ENCODE measurements around the gene PCK2. TPM values are rescaled to one million over a fixed set of nuclear protein-coding genes. Genes with fewer than 3 reads are reported as not detected.

The PCK2 gene
- total RNA-seq, 1 experiment from 2014 or later = 43.6 TPM

DNA sequence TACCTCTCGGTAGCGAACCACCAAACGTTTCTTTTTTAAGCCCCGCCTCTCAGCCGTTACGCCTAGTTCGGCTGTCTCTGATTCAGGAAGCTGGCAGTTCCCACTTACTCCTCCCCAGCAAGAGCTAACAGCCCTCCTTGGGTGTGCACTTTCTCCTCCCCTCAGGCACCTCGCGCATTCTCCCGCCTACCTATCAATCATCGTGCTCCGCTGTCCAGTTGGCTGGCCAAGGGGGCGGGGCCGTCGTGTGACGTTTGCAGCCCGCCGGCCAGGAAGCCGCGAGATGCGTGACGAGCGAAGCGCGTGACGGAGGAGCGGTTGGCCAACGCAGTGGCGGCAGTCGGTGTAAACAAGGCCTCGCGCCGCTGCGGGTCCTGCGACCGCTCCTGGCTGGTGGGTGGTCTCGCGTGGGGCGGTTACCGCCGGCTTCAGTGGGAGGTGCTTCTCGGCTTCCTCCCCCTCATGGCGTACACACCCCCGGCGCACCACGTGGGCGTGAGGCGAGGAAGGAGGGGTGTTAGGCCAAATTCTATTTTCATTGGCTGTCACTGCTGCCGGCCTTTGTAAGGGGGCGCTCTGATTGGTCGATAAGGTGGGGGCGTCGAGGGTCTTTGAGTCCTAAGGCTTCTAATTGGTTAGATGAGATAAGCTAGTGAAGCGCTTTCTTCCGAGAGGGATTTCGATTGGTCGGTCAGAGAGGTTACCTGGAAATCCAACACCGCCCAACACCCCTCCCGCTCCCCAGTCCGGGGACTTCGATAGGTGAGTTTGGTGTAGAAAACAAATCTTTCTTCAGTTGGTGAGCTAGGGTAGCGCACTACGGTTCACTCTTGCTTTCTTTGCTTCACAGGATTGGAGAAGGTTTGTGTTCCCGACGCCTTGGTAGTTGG, 20.7 kb downstream of the PCK2 start, which contains the start of the genes DCAF11 and NRL:
TSS of gene DCAF11 (plus strand) at position 246 of the 890 bp plus-strand sequence. CDS start 818 bp downstream, outside the sequence.
TSS of gene NRL (minus strand) at position 418 of the 890 bp plus-strand sequence. CDS start 32,101 bp downstream, outside the sequence.
- intact Hi-C loops (cut with micrococcal nuclease; ENCODE audit: unreplicated experiment) = loop anchor here (2.0 kb wide), 2 partner anchors 26 to 46 kb away; partner anchors contain the start of genes EMC9 and IRF9
- Mint-ChIP-seq H3K4me1 (ENCODE audit: low read depth, unreplicated experiment) (peaks cover 19% of the 10 kb centered on the region), H3K4me3 (ENCODE audit: low read depth, unreplicated experiment) (peak within 1 kb of the TSS; percentile 82), H3K9me3 (ENCODE audit: low read depth, unreplicated experiment) (no peaks in the 10 kb centered on the region), H3K27ac (ENCODE audit: unreplicated experiment) (peak within 1 kb of the TSS; percentile 98), H3K27me3 (ENCODE audit: unreplicated experiment) (no peaks in the 10 kb centered on the region), H3K36me3 (ENCODE audit: insufficient read depth, unreplicated experiment) (peaks cover 47% of the 10 kb centered on the region)
- CTCF ChIA-PET = interaction anchor here (0.9 to 3.2 kb wide), 9 partner anchors 21 to 56 kb away, joined by 3 to 23 read pairs (median 8); partner anchors contain the start of genes EMC9, IRF9, PCK2 and PSME1
- DNase-seq = peak; percentile 98
- no TSS peak for BruUV-seq (replicated peaks)
- TF ChIP-seq, protein P1, sequence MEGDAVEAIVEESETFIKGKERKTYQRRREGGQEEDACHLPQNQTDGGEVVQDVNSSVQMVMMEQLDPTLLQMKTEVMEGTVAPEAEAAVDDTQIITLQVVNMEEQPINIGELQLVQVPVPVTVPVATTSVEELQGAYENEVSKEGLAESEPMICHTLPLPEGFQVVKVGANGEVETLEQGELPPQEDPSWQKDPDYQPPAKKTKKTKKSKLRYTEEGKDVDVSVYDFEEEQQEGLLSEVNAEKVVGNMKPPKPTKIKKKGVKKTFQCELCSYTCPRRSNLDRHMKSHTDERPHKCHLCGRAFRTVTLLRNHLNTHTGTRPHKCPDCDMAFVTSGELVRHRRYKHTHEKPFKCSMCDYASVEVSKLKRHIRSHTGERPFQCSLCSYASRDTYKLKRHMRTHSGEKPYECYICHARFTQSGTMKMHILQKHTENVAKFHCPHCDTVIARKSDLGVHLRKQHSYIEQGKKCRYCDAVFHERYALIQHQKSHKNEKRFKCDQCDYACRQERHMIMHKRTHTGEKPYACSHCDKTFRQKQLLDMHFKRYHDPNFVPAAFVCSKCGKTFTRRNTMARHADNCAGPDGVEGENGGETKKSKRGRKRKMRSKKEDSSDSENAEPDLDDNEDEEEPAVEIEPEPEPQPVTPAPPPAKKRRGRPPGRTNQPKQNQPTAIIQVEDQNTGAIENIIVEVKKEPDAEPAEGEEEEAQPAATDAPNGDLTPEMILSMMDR (IDR thresholded peaks at IDR 0.05; ENCODE audit: unreplicated experiment) = no peak

DNA sequence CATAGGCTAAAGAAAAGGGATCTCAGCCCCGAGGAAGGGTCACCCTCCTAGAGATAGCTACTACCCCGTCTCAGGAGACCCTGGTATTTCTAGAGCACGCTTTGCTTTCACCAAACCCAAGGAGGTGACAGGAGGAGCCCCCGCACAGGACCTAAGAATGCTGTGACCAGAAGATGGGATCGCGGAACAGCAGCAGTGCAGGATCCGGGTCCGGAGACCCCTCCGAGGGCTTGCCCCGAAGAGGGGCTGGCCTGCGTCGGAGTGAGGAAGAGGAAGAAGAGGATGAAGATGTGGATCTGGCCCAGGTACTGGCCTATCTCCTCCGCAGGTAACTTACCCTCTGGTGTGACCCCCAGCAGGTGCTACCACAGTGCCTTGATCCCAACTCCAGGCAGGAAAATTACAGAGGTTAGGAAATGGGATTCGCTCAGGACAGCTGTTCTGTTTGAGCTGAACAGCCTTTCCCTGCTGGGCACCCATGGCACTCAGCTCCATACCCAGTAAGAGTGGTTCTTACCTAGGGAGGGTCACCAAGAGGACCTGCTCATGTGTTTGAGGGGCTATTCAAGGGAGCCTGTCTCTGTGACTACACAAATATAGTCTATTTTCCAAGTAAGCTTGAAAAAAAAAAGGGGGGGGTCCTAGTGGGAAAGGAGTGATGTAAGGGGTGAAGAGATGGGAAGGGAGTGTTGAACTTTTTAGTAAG, 21.5 kb downstream of the PCK2 start:
- no peaks in the 10 kb centered on the region for H3K9me3 Mint-ChIP-seq (ENCODE audit: low read depth, unreplicated experiment)
- peaks cover 47% of the 10 kb centered on the region for H3K36me3 Mint-ChIP-seq (ENCODE audit: insufficient read depth, unreplicated experiment)
- no peaks in the 10 kb centered on the region for H3K27me3 Mint-ChIP-seq (ENCODE audit: unreplicated experiment)
- H3K4me1 Mint-ChIP-seq (ENCODE audit: low read depth, unreplicated experiment) = peaks cover 19% of the 10 kb centered on the region
- DNase-seq = no peak
- TF ChIP-seq, protein P1 (IDR thresholded peaks at IDR 0.05; ENCODE audit: unreplicated experiment) = no peak
- CTCF ChIA-PET = interaction anchor here (1.4 to 3.2 kb wide), 6 partner anchors 21 to 57 kb away, joined by 5 to 23 read pairs (median 12); partner anchors contain the start of genes EMC9, IRF9, PCK2 and PSME2
- intact Hi-C loops (cut with micrococcal nuclease; ENCODE audit: unreplicated experiment) = loop anchor here (2.0 kb wide), 2 partner anchors 25 to 45 kb away; partner anchors contain the start of genes EMC9 and IRF9
- peak overlapping the region; percentile 98 for H3K27ac Mint-ChIP-seq (ENCODE audit: unreplicated experiment)
- BruUV-seq (replicated peaks) = TSS peak; percentile 69
- peak overlapping the region; percentile 82 for H3K4me3 Mint-ChIP-seq (ENCODE audit: low read depth, unreplicated experiment)

DNA sequence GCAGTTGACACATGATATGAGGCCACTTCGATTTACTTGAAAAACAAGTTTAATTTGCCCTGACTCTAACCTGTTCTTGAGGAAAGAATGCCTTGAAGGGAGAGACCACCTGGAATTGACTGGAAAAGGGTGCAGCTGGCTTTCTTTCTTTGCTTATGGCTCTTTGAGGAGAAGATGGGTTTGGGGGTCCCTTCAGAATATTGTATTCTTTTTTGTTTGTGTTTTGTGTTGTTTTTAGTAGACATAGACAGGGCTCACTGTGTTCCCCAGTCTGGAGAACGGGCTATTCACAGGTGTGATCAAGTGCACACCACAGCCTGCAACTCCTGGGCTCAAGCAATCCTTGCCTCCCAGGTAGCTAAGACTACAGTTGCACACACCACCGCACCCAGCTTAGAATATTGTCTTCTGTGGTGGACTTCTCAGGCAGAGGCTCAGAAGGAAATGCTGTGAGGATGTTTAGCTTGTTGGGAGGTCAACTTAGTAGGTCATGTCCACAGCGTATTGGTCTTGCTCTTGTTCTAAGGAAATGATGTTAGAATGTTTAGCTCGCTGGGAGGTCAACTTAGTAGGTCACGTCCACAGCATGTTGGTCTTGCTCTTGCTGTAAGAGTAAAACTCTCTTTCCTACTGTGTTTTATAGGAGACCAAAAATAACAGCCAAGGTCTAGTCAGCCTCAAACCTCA, 22.2 kb downstream of the PCK2 start:
- H3K27me3 Mint-ChIP-seq (ENCODE audit: unreplicated experiment) = no peaks in the 10 kb centered on the region
- TF ChIP-seq, protein P1 (IDR thresholded peaks at IDR 0.05; ENCODE audit: unreplicated experiment) = no peak
- DNase-seq = no peak
- no peaks in the 10 kb centered on the region for H3K9me3 Mint-ChIP-seq (ENCODE audit: low read depth, unreplicated experiment)
- H3K27ac Mint-ChIP-seq (ENCODE audit: unreplicated experiment) = peak overlapping the region; percentile 98
- peaks cover 19% of the 10 kb centered on the region for H3K4me1 Mint-ChIP-seq (ENCODE audit: low read depth, unreplicated experiment)
- BruUV-seq (replicated peaks) = no TSS peak
- intact Hi-C loops (cut with micrococcal nuclease; ENCODE audit: unreplicated experiment) = no loop called here
- peaks cover 47% of the 10 kb centered on the region for H3K36me3 Mint-ChIP-seq (ENCODE audit: insufficient read depth, unreplicated experiment)
- CTCF ChIA-PET = interaction anchor here (3.2 kb wide), 1 partner anchor 22 kb away, joined by 23 read pairs; the partner anchor contains the start of gene PCK2
- peak overlapping the region; percentile 82 for H3K4me3 Mint-ChIP-seq (ENCODE audit: low read depth, unreplicated experiment)

DNA sequence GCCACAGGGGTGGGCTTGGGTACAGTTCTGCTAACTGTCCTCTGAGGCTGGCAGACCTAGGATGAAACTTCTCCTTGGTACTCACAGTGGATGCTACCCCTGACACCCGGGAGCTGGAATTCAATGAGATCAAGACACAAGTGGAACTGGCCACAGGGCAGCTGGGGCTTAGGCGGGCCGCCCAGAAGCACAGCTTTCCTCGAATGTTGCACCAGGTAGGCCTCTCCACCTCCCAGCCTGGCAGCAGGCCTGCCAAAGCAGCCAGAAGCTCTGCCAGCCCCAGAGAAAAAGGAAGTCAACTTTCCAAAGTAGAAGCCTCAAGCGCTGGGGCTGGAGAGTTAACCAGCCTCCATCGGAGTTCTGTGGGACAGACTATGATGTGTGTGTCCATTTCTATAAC, 23.1 kb downstream of the PCK2 start:
- no peak overlapping the region for H3K27ac Mint-ChIP-seq (ENCODE audit: unreplicated experiment)
- H3K27me3 Mint-ChIP-seq (ENCODE audit: unreplicated experiment) = no peaks in the 10 kb centered on the region
- BruUV-seq (replicated peaks) = no TSS peak
- peaks cover 19% of the 10 kb centered on the region for H3K4me1 Mint-ChIP-seq (ENCODE audit: low read depth, unreplicated experiment)
- H3K9me3 Mint-ChIP-seq (ENCODE audit: low read depth, unreplicated experiment) = no peaks in the 10 kb centered on the region
- H3K4me3 Mint-ChIP-seq (ENCODE audit: low read depth, unreplicated experiment) = no peak overlapping the region
- CTCF ChIA-PET = no interaction called here
- intact Hi-C loops (cut with micrococcal nuclease; ENCODE audit: unreplicated experiment) = no loop called here
- TF ChIP-seq, protein P1 (IDR thresholded peaks at IDR 0.05; ENCODE audit: unreplicated experiment) = no peak
- peaks cover 47% of the 10 kb centered on the region for H3K36me3 Mint-ChIP-seq (ENCODE audit: insufficient read depth, unreplicated experiment)
- no peak for DNase-seq

All from Calu3 (cell line).